Aorta (tissue), 5 donors: ENCODE data around the gene DSCAML1. TPM values are rescaled to one million over a fixed set of nuclear protein-coding genes. Genes with fewer than 3 reads are reported as not detected.
A peak's percentile ranks its signal among the peaks of the same experiment; 100 is the strongest.

Source experiments
- ATAC-seq: fragments of 200-7000 bp; cut with Tn5 transposase; one replicate; pipeline ENCODE4 v1.9.1; 2022; ENCODE audit warnings: moderate library complexity; ENCODE audit not compliant: low FRiP score
- DNase-seq, 2 donors: peaks; one replicate each; pipeline ENCODE4 v3.0.0-alpha.2; 2020
- H3K27ac ChIP-seq, 2 donors: one replicate each; pipeline ENCODE4 v1.5.1; 2013; ENCODE audit warnings: low read length in 2 of 2, mild to moderate bottlenecking in 2 of 2, moderate library complexity in 2 of 2, control low read depth in 1 of 2, inconsistent platforms in 1 of 2, low read depth in 1 of 2
- H3K27me3 ChIP-seq, 2 donors: one replicate each; pipeline ENCODE4 v1.6.1; 2013; ENCODE audit warnings: control low read depth in 1 of 2, low read length in 1 of 2, mild to moderate bottlenecking in 1 of 2, moderate library complexity in 1 of 2; ENCODE audit not compliant: insufficient read depth in 2 of 2, control insufficient read depth in 1 of 2
- H3K36me3 ChIP-seq, 2 donors: one replicate each; pipeline ENCODE4 v1.6.1; 2013; ENCODE audit warnings: control low read depth in 1 of 2, low read length in 1 of 2, mild to moderate bottlenecking in 1 of 2; ENCODE audit not compliant: insufficient read depth in 2 of 2, control insufficient read depth in 1 of 2
- H3K4me1 ChIP-seq, 2 donors: one replicate each; pipeline ENCODE4 v1.6.1; 2013; ENCODE audit warnings: low read length in 2 of 2, control low read depth in 1 of 2, mild to moderate bottlenecking in 1 of 2, moderate library complexity in 1 of 2; ENCODE audit not compliant: insufficient read depth in 2 of 2, control insufficient read depth in 1 of 2
- H3K4me3 ChIP-seq, 2 donors: one replicate each; pipeline ENCODE4 v1.5.1; 2013; ENCODE audit warnings: low read length in 2 of 2, control low read depth in 1 of 2, mild to moderate bottlenecking in 1 of 2
- H3K9me3 ChIP-seq: one replicate; pipeline ENCODE4 v1.6.1; 2013; ENCODE audit warnings: mild to moderate bottlenecking, low read length; ENCODE audit not compliant: control insufficient read depth
- WGBS, 2 donors: extraction: QIAGEN DNeasy Blood & Tissue Kit; methylation state at CpG; one replicate each; pipeline ENCODE4 v1.1.7; 2013; 5-methylcytosine and 5-hydroxymethylcytosine counted together
- intact Hi-C, 2 donors: fragments of 100-400 bp; cut with DNase I; formaldehyde crosslinking; loops; one replicate each; pipeline versions ENCODE4 v1.14.2 to v1.15.0; 2022
- polyA plus RNA-seq, 2 donors: library from polyadenylated mRNA; stranded (reverse); fragments of 200-250 nt; gene quantifications; one replicate each; pipeline ENCODE4 v1.2.3, GENCODE V29; 2013
- total RNA-seq, 2 donors: library from RNA; stranded (reverse); fragmentation: NEBNext Ultra II Directional; extraction: Animal tissue kit (Norgen Biotek cat#: 25700); gene quantifications; one replicate each; pipeline ENCODE4 v1.2.1, GENCODE V29; 2021
- donor health status: healthy with polysubstance abuse.
- donor health status: Bipolar disorder and iron deficiency.
- donor health status: DM: no; HTN: no; CAD: no.
- donor health status: DM: no; HTN: no; CAD: no.
- donor health status: DM: yes; HTN: yes; CAD: no.

DSCAML1 gene
- total and polyA plus RNA-seq, 4 donors, result 0.13 to 2.2 (median 0.58) TPM; not detected in 1

DNA sequence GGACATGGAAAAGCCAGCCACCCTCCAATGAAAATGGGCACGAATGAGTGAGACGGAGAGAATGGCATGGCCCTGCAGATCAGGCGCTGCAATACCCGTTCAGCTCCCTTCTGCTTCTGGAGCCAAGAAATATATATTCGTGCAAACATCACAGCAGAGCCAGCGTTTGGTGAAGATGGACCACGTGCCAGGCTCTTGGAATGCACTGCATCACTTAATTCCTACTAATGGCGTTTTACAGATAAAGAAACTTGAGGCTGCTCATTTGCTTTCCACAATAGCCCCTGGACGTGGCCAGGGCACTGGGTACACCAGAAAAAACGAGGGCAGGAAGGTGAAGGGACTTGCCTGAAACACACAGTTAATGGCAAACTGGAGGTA is 29.2 kb upstream of the DSCAML1 start:
- Histone ChIP-seq H3K4me3 (no peak overlapping the region), H3K9me3 (no peaks in the 10 kb centered on the region), H3K36me3 (no peaks in the 10 kb centered on the region), H3K27ac (no peak overlapping the region), H3K27me3 (no peaks in the 10 kb centered on the region), H3K4me1 (no peaks in the 10 kb centered on the region)
- peak in 1 of 2 donors; percentile 3 for DNase-seq
- ATAC-seq, result no peak
- intact Hi-C loops, result no loop called here
- 21 to 33% methylated on average over 10 of the region's 10 CpGs for WGBS, 2 donors

DNA sequence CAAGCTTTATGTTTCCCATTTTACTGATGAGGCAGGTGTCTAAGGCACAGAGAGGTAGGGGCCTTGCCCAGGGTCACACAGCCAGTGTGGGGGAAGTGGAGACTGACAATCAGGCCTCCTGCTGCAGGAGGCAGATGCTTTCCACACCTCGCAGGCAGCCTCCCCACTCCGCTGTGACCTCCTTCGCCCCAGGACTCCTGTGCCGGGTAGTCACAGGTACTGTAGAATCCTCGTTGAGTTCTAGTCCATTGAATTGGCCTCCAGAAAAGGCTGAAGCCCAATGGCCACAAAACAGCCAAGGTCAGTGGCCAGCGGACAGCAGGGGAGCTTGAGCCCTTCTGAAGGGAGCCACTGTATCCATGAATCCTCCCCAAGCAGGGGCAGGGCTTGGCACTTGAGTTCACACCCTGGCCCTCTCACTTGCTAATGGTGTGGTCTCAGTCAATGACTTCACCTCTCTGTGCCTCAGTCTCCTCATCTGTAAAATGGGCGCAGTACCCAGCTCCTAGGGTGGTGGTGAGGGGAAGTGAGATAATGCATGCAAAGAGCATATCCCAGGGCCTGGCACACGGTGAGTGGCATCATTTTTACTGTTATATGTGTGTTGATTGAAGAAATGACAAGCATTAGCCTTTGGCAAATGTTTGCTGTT is 28.6 kb upstream of the DSCAML1 start:
- peak; percentile 33 to 41 for DNase-seq
- 91 to 93% methylated on average over 8 of the region's 8 CpGs for WGBS, 2 donors

DNA sequence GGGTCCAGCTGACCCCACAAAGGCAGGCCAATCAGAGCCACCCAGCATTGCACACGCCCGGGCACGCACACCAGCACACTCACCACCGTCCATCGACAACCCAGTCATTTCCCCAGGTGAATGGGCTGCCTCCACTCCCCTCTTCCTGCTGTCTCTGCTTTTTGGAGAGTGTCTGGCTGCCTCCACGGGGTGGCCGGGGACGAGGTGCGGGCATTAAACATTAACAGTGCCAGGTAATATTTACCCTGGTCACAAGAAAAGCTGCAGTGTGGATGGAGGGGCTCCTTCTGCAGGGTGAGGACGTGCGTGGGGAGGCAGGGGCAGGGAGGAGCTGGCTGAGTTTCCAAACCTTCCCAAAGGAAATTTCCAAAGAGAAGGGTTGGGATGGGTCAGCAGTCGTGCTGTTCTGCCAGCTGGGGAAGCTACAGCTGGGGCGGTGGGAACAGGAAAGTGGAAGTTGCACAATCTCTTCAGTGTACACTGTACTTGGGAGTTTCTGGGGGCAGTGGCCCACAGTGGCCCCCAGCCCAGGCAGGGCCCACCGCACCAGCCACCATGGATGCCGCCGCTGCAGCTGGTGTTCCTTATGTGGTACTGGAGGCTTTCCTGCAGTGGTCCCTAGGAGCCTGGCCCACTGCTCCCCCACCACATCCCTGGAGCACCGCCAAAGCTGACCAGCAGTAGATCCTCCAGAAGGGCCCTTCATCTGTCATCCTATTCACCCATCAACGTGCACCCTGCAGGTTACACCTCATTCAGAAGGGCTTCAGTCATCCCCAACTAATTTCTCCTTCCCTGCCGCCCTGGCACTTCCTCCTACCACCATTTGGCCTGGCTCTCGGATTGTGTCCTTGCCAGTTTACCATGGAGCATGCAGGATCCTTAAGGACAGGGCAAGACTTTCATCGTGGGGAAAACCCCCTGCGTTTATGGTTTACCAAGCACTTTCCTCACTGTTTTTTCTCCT is 27.8 kb upstream of the DSCAML1 start, which contains the start of gene FXYD2:
FXYD2 (minus strand) TSS at position 174 of the 967 bp plus-strand sequence; CDS start at position 108, 66 bp downstream.
- DNase-seq (peak; percentile 67 to 77), ATAC-seq (peak; percentile 42)
- no peak within 1 kb of the TSS for H3K4me3 ChIP-seq
- no peaks in the 10 kb centered on the region for H3K27me3 ChIP-seq
- H3K36me3 ChIP-seq, result no peaks in the 10 kb centered on the region
- H3K27ac ChIP-seq, result no peak within 1 kb of the TSS
- H3K4me1 ChIP-seq, result no peaks in the 10 kb centered on the region
- intact Hi-C loops, result no loop called here
- 72 to 76% methylated on average over 20 to 22 of the region's 22 CpGs for WGBS, 2 donors
- H3K9me3 ChIP-seq, result no peaks in the 10 kb centered on the region

More for the DNA sequence above, 28.6 kb upstream of the DSCAML1 start:
- H3K36me3 ChIP-seq, result no peaks in the 10 kb centered on the region
- no peaks in the 10 kb centered on the region for H3K27me3 ChIP-seq
- H3K9me3 ChIP-seq, result no peaks in the 10 kb centered on the region
- no peaks in the 10 kb centered on the region for H3K4me1 ChIP-seq
- intact Hi-C loops, result no loop called here
- H3K4me3 ChIP-seq, result no peak overlapping the region
- H3K27ac ChIP-seq, result no peak overlapping the region
- ATAC-seq, result no peak

DNA sequence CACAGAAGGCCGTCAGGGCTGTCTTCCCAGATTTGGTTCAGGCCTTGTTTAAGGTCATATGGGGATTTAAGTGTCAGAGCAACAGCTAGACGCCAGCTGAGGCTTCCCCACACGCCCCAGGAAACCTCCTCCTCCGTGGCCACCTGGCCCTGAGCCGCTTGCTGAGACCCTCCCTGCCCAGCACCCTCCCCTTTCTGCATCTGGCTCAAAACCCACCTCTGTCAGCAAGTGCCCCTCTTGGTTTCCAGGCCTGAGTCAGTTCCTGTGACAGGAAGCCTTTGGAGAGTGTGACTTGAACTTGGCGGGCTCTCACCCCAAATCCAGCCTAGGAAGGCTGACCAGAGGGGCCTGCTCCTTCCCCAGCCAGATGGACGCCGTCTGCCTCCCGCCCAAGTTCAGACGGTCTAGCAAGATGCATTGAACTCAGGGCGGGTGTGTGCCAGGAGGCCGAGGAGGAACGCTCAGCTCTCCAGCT is 27.0 kb upstream of the DSCAML1 start:
- H3K27ac ChIP-seq, result no peak overlapping the region
- no peaks in the 10 kb centered on the region for H3K9me3 ChIP-seq
- no peak overlapping the region for H3K4me3 ChIP-seq
- no peaks in the 10 kb centered on the region for H3K4me1 ChIP-seq
- DNase-seq (peak; percentile 75 to 79), ATAC-seq (peak; percentile 63)
- no peaks in the 10 kb centered on the region for H3K36me3 ChIP-seq
- H3K27me3 ChIP-seq, result no peaks in the 10 kb centered on the region
- intact Hi-C loops, result no loop called here
- WGBS, 2 donors, result 22 to 53% methylated on average over 13 of the region's 13 CpGs

DNA sequence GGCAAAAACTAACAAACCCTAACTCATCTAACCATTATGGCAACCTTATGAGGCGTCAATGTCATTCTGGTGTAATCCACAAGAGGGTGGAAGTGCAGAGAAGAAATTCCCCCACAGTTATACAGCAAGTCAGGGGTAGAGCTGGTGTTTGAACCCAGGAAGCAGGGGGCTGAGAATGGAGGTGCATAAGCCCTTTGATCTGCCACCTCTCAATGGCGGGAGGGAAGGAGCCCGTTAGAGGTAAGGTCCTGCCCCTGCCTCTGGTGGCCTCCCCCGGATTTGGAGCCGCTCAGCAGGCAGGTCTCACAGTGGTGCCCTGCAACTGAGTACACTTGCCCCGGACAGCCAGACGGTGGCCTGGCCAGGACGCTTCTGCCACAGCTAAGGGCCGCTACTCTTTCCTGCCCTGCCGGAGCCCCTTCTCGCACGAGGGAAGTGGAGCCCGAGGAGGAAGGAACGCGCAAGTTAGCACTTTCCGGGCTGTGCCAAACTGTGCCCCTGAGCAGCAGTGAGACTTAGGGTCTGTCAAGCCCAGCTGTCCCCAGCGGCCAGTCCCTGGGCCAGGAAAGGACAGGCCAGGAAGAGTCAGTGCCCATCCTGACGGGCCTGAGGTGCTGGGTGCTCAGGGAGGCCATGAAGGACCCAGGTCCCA is 26.4 kb upstream of the DSCAML1 start:
- Histone ChIP-seq H3K4me1 (no peaks in the 10 kb centered on the region), H3K27me3 (no peaks in the 10 kb centered on the region), H3K27ac (no peak overlapping the region), H3K36me3 (no peaks in the 10 kb centered on the region), H3K4me3 (no peak overlapping the region), H3K9me3 (no peaks in the 10 kb centered on the region)
- peak; percentile 34 for ATAC-seq
- WGBS, 2 donors, result 74 to 76% methylated on average over 18 of the region's 18 CpGs
- peak; percentile 60 to 77 for DNase-seq
- intact Hi-C loops, result no loop called here

DNA sequence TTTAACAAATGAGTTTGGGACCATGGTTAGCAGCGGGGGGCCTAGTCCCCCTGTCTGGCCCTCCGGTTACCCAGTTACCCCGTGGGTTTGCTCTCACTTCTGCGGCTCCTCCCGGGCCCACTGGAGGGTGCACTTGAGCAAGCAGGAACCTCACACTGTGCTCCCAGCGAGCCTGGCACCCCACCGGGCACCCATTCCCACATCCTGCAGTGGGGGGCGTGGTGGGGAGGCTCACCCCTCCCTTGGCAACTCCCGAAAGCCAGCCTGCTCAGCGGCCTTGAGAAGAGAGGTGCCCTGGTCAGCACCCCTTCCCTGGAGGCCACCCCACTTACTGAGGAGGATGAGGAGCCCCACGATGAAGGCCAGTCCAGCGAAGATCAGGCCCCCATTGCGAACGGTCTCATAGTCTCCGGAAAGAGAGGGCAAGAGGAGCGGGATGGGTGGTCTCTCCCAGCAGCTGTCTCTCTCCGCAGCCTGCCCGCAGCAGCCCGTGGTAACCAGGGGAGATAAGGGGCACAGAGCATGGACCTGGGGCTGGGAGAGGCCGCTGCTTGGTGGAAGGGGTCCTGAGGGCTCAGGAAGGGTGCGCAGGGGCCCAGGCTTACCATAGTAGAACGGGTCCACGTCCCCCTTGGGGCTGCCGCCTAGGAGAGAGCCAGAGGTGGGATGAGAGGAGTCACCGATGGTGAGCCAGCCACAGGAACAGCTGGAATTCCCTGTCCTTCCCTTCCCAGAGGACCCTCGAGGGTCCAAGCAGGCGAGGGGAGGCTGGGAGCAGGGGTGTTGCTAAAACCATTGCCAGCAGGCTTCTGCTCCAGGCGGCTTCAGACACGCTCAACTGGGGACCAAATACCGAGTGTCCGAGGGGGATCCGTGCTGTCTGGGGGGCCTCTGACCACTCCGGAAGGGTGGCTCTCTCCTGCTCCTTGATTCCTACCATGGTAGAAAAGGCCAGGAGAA is 25.3 kb upstream of the DSCAML1 start:
- intact Hi-C loops, result no loop called here
- H3K36me3 ChIP-seq, result no peaks in the 10 kb centered on the region
- H3K27ac ChIP-seq, result no peak overlapping the region
- H3K4me3 ChIP-seq, result no peak overlapping the region
- H3K9me3 ChIP-seq, result no peaks in the 10 kb centered on the region
- no peaks in the 10 kb centered on the region for H3K27me3 ChIP-seq
- peak; percentile 67 to 80 for DNase-seq
- H3K4me1 ChIP-seq, result no peaks in the 10 kb centered on the region
- ATAC-seq, result no peak
- WGBS, 2 donors, result 64 to 70% methylated on average over 31 to 33 of the region's 33 CpGs

DNA sequence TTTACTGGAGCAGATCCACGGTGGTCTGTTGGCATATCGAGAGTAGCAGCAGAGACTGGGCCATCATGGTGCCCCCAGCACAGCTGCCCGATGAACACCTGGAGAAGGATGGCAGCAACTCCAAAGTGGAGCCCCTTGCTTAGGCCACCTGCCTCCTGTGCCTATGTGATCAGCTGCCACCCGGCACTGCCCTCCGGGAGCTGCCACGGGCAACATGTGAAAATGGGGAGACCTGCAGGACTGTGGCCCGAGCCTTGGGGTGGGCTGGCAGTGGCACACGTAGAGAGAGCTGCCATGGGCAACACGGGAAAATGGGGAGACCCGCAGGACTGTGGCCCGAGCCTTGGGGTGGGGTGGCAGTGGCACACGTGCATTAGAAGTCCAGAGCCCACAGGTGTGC is 24.4 kb upstream of the DSCAML1 start:
- intact Hi-C loops, result no loop called here
- no peak overlapping the region for H3K4me3 ChIP-seq
- ATAC-seq (no peak), DNase-seq (peak; percentile 45 to 55)
- H3K9me3 ChIP-seq, result no peaks in the 10 kb centered on the region
- no peak overlapping the region for H3K27ac ChIP-seq
- no peaks in the 10 kb centered on the region for H3K36me3 ChIP-seq
- H3K4me1 ChIP-seq, result no peaks in the 10 kb centered on the region
- WGBS, 2 donors, result 87 to 92% methylated on average over 12 of the region's 12 CpGs
- H3K27me3 ChIP-seq, result no peaks in the 10 kb centered on the region

DNA sequence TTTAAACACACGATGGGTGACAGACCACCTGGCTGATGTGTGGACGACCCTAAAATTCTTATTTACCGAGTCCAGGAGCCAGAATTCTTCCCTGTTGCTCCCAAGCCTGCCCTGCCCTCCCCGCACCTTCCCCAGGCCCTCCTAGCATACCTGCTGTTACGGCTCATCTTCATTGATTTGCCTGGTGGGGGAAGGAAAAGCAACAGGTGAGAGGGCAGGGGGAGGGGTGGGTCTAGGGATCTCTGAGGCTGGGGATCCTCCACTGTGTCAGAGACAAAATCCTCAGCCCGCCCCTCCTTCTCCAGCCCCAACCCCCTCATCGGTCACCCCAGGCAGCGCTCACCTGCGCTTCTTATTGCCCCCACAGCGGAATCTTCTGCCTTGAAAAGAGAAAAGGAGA is 23.5 kb upstream of the DSCAML1 start:
- Histone ChIP-seq H3K4me3 (no peak overlapping the region), H3K36me3 (no peaks in the 10 kb centered on the region), H3K27me3 (no peaks in the 10 kb centered on the region), H3K4me1 (no peaks in the 10 kb centered on the region), H3K9me3 (no peaks in the 10 kb centered on the region), H3K27ac (no peak overlapping the region)
- ATAC-seq, result no peak
- DNase-seq, result peak in 1 of 2 donors; percentile 38
- 87 to 89% methylated on average over 10 of the region's 10 CpGs for WGBS, 2 donors
- intact Hi-C loops, result no loop called here
